SIG-M5 treated with dmso at 0.1 percent for 504 hours (cell line): ENCODE measurements around the gene MCRIP1.
A peak's percentile ranks its signal among the peaks of the same experiment; 100 is the strongest.

ENCODE experiments used
- DNase-seq: peaks from one replicate; lab custom pipeline; 2025; ENCODE audit not compliant: unreplicated experiment; lab: John Stamatoyannopoulos, UW

Gene MCRIP1, protein sequence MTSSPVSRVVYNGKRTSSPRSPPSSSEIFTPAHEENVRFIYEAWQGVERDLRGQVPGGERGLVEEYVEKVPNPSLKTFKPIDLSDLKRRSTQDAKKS

DNA sequence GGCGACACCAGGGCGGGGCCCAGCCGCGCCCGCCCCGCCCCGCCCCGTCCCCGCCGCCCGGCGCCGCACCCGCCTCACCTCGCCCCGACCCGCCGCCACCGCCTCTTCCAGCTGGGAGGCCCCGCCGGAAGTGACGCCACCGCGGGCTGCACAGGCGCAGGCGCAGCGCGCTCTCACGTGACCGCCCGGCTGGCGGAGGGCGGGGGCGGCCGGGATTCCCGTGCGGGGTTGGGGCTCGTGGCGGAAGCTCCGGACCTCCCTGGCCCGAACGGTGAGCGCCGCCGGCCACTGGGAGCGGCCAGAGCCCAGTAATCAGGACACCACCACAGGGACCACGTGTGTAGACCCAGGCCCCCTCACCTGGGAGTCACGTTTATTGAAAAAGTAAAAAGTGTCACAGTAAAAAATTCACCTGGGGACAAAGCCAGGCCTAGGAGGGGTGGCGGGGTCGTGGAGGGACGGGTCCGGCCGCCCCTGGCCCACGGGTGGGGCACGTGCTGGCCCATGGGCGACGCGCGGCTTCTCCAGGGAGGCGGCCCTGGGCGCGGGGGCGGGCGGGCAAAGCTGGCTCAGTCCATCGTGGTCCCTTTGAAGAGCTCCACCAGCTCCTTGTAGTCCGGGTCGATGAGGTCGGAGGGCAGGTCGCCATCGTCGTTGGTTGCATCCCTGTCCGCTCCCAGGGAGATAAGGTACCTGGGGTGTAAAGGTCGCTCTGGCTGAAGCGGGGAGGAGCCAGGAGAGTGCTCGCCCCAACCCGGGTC lies at the start of gene MCRIP1:
Gene MCRIP1, minus strand, starts transcription at position 132 of the 761 bp plus-strand sequence. CDS start 8,785 bp downstream, outside the sequence.
- DNase-seq, result peak; percentile 84

DNA sequence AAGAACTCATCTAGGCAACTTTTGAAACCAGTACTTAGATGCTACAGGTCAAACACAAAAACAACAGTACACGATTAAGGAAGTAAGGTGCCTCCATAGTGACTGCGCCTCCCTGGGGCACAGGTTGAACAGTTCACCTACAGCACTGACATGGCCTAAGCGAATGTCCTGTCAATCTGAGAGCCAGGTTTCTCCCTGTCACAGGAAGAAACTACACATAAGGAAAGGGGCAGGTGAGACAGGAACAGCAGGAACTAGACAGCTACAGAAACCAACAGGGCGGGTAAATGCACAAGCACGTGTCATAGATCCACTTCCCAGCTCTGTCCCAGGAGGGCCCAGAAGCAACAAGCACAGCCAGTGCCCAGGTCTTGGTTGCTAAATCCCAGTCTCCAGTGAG lies 46.0 kb upstream of the MCRIP1 start:
- no peak for DNase-seq

DNA sequence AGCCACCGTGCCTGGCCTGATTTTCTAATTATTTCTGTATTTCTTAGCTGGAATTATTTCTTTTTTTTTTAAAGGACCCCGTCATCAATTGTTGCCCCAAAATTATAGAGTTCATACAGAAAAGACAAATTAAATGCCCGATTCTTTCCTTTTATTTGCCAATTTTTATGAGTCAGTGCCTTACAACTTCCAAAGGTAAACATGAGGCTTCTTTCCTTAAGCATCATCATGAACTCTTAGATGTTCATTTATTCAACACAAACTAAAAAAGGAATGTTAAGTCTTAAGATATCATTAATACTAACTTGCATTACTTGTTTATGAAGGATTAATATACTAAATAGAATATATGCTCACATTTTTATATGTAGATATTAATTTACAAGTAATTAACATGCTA lies 45.2 kb upstream of the MCRIP1 start:
- no peak for DNase-seq

DNA sequence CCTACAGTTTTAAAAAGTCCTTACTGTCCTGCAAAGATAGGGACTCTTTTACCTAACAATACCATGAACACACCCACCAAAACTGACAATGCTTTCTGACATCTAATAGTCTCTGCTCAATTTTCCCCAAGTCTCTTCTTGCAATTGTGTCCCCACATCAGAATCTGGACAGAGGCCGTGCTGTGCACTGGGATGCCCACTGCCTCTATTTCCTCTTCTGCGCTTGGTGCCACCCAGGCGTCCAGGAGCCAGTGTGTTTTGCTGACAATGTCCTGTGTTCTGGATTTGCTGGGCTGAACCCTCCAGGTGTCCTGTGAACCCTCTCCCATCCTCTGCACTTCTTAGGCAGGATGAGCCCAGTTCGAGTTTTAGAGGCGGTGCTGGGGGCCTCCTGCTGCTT lies 44.5 kb upstream of the MCRIP1 start:
- no peak for DNase-seq

DNA sequence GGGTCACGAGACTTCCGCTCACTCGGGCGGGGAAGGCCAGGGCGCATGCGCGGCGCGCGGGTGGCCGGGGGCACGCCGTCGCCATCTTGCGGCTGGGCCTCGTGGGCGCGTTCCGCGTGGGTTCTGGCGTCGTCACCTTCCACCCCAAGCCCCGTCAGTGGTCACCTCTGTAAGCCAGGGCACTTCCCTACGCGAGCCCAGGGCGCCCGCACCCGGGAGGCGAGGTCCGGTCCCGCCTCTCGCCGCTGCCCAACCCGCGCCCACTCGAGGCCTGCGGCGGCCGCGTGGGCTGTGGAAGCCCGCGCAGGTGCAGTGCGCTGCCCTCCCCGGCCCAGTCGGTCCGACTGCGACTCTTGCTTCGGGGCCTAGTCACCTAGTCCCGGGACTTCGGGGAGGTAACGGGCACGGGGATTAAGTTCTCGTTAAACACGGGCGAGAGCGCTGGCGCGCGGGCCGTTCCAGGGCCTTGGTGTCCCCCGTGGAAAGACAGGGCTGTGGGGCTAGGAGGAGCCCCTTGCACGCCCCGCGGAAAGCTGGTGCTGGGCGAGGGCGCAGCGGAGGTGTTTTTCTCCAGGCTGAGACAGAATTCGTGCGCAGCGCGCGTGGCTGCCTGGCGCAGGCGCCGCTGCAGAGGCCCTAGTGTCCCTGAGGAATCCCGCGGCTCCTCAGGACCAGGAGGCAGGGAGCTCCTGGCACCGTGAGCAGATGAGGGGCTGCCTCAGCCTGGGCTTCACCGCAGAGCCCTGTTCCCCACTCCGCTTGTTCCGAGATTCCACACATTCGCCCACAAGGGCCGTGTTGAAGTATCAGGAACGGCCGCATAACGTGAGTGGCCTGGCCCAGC lies 38.5 kb upstream of the MCRIP1 start:
- DNase-seq, result peak; percentile 88

DNA sequence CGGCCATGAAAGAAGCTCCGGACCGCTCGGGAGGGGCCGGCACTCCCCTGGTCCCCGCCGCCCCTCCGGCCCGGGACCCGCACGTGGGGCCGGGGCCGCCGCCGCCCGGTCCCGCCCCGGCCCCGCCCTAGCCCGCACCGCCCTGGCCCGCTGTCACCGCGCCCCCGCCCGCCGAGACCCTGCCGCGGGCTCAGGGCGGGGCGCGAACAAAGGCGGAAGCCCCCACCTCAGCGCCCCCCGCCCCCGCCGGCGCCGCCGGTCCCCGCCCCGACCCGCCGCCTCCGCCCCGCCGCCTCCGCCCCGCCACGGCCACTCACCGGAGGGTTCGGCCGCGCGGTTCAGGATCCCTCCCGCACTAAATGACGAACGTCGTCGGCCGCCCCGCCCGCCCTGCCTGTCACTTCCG lies 37.9 kb upstream of the MCRIP1 start, which contains the start of gene ARHGDIA:
Gene ARHGDIA, minus strand, starts transcription at position 357 of the 406 bp plus-strand sequence. CDS start 1,407 bp downstream, outside the sequence.
- no peak for DNase-seq

DNA sequence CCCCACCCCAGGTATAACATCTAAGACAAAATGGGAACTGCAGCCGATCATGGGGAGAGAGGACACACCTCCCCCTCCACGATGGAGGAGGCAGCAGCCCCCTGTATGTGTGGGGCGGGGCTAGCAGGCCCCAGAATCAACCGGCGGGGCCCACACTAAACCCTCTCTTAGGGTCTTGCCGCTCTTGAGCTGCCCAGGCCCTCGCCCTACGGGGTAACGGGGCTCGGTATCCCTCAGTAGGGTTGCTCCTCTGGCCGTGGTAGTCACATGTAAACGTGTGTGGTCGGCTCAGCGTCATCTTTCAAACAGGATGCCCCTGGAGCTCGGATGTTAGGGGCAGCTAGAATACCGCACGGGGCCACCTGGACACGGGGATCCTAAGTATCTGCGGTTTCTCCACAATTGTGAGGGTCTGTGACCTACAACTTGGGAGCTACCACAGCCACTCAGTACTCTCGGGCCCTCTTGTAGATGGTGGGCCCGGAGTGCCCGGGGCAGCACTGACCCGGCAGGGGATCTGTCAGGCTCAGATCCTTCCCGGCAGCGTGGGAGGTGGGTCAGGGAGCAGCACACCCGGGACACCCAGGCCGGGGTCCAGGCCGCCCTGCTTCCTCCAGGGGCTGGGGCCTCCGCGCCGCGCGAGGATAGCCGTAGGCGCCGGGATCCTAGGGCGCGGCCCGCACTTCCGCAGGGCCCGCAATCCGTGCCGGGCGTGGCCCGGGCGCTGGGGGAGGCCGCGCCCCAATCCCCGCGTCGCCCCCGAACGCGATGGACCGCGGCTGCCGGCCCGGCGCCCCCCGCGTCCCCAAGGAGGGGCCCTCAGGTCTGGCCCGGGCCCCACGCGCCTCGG lies 37.3 kb upstream of the MCRIP1 start:
- DNase-seq, result peak; percentile 51

DNA sequence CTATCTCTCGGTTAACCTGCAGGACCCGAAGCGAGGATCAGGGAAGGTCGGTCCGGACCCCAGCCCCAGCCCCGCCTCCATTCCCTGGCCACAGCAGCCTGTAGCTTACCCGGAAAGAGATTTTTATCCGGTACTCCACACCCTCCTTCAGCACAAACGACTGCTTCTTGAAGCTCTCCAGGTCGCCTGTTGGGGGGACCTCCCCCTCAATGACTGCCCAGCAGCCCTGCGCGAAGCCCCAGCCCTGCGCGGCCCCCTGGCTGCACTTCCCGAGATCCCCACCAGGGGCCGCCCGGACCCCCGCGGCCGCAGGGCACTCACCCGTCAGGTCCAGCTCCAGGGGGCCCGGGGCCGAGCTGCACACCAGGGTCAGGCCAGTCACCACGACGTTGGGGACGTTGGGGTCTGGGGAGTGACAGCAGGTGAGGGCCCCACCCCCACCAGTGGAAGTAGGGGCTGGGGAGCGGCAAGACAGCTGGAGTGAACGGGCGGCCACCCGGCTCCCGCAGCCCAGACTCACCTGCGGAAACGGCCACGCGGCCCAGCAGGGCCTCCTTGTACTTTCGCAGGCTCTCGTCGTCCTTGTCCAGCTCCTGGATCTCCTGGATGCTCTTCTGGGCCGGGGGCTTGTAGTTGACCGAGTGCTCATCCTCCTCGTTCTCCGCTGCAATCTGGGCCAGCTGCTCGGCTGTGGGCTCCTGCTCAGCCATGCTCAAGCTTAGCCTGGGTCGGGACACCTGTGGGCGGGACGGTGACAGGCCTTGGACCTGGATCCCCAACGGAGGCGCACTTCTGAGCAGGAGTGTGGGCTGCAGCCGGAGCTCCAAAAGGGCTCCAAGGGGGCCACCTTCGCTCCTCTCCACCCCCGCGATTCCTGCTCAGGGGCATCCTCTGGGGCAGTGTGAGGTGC lies 36.4 kb upstream of the MCRIP1 start:
- no peak for DNase-seq

DNA sequence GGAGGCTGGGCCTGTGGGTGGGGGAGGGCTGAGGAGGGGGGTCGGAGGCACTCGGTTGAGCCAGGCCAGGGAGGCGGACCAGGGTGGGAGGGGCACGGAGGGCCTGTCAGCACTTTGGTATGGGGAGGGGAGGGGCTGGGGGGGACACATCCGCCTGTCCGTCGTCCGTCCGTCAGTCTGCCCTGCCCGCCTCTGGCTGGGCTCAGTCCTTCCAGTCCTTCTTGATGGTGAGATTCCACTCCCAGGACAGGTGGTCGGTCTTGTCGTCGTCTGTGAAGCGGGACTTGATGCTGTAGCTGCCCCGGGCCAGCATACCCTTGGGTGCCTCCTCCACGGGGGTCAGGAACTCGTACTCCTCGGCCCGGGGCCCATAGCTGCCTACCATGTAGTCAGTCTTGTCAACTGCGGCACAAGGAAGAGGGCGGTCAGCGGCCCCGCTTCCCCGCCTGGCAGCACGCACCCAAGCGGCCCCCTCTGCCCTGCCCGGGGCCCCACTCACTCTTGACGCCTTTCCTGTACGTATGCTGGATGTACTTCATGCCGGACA lies 35.7 kb upstream of the MCRIP1 start:
- DNase-seq, result no peak

DNA sequence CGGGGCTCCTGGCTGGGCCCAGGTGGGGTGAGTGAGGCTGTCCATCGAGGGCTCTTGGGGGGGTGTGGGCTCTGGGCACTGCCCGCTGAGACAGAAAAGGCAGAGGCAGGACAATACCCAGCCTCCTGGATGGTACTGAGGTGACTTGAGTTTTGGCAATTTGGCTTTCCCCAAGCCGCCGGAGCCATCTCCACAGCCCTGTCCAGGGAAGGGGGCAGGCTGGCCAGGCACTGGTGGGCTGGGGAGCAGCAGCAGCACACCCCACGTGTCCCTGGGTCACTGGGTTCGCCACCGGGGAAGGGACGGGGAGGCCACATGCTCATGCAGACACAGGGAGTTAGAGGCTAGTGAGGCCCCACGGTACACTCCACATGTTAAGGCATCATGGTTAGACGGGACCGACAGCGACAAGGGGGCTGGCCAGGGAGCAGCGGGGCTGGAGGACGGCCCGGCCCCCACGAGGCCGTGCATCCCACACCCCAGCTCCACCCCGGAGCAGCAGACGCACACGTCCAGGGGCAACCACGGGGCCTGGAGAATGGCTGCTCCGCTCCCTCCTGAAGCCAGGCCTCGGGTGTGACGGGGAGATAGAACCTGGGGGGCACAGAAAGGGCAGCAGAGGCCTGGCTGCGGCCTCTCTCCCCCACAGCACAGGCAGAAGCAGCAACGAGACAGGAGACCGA lies 35.0 kb upstream of the MCRIP1 start:
- DNase-seq, result no peak

DNA sequence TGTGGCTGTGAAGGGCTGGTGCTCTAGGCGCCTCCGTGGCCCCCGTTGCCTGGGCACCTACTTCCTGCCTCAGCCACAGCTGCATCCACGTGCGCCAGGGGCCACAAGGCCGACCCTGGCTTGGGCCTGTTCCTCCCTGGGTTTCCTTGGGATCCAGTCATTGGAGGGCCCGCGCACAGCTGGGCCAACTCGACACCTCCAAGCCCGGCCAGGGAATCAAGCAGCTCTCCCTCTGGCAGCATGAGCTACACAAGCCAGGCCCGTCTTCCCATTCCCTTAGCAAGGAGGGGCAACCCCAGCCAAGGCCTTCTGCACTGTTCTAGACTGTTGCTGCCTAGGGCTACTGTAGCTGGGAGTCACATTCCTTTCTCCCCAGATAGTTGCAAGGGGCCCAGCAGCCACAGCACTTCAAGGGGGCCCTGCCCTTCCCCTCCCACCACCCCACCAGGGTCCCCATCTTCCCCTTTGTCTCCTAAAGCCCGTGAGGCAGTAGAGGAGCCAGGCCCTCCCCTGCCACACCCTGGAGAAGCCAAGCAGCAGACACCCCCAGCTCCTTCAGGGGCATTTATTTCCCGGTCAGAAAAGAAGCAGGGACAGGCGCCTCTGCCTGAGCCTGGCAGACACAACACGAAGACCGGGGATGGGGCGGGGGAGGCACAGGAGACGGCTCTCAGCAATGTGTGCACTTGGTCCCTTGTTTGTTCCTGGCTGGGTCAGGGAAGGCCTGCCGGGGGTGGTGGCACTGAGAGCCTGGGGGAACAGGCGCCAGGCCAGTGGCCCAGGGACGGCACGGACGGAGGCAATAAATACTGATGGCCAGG lies 34.3 kb upstream of the MCRIP1 start:
- DNase-seq, result peak; percentile 72

DNA sequence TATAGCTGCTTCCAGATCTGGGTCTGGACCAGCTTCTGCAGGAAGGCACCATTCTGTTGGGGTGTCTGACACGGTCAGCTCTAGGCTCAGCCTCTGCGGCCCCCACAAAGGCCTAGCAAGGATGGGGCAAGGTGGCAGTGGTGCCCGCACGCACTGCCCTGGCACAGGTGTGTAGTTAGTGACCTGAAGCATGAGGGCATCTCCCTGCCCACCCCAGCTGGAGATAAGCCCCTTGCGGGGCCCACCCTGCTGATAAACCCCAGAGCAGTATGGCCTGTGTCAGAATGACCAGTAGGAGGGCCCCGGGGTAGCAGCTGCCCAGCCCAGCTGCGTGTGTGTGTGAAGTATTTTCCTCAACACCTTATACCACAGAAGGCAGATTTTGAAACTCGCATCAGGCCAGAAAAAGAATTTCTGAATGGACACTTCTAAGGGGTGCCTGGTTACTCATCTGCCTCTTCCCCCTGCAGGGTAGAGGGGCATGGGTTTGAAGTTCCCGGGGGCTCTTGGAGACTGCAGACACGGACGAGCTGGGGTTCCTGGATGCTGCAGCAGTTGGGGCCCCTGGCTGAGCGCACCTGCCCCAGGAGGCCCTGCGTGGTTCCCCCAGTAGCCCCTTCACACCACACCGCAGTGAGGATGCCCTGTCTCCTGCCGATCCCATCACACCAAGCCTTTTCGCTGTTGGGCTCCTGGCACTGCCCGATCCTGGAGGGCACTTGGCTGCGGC lies 33.5 kb upstream of the MCRIP1 start:
- no peak for DNase-seq

DNA sequence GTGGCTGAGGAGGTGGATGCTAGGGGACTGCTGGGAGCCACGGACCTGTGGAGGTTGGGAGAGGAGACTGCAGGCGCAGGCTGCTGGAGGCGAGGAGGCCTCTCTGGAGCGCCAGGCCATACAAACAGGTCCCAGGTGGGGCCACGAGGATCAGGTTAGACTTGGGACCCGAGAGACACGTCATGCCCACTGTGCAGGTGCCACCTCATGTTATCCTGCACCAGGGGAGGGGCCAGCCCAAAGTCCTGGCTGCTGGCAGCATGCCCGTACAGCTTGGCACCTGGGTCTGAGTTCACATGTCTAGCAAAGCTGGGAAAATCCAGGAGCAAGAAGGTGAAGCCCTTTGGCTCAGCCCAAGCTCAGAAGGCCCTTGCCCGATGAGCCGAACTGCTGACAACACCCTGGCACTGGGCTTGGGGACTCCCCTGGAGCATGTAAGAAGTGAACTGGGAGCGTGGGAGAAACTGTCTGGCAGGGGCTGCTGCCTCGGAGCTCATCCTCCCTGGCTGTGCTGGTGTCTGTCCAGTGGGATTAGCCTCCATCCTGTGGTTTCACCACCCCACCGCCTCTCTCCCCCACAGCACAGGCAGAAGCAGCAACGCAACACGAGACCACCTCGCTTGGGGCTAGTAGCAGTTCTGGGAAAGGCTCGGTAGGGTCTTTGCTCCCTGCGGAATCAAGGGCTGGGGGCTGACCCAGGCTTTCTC lies 32.8 kb upstream of the MCRIP1 start:
- DNase-seq, result no peak

DNA sequence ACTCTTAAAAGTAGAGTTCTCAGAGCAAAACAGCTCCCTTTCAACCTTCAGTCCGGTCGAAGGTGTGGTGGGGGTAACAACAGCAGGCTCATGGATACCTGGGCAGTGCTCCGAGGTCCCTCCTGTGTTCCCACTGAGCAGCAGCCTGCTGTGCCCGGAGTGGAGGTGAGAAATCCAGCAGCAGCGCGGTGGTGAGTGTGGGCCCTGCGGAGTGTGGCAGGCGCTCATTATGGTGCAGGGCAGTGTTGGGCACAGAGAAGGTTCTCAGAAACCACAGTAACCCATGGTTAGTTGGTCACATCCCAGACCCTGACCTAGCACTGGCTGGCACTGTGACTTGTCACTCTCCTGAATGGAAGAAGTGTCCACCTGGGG lies 32.3 kb upstream of the MCRIP1 start:
- no peak for DNase-seq

DNA sequence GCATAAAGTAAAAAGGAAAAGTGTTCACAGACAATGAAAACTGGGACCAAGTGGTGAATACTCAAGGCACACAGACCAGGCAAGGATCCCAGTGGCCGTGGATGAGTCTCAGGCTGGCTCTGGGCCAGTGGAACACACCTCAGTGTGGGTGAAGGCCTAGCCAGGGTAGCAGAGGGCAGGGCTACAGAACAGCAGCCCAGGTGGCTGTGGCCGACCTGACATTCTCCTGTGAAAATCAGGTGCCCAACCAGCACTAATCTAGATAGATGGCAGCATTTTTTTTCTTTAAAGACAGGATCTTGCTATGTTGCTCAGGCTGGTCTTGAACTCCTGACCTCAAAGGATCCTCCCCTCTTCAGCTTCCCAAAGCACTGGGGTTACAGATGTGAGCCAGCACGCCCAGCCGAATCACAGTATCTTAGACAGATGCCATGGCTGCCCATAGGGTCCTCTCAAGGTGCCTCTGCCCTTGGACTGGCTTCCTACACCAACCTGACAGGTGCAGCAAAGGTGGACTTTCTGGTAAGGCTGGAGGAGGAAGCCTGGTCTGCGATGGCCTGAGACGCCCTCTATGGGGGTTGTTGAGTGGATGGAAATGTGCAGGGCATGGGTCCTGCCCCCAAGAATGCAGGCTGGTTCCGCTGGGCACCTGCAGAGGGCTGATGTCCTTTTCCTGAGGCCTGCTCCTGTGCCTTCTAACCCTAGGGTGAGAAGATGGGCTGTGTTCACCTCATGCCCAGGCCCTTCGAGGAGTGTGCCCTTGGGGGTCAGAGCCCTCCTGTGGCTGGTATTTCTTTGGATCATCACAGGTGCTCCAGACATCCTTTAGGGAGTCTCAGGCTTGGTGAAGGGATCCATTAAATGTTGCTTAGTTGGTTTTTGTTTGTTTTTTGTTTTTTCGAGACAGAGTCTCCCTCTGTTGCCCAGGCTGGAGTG lies 31.0 kb upstream of the MCRIP1 start:
- DNase-seq, result no peak

DNA sequence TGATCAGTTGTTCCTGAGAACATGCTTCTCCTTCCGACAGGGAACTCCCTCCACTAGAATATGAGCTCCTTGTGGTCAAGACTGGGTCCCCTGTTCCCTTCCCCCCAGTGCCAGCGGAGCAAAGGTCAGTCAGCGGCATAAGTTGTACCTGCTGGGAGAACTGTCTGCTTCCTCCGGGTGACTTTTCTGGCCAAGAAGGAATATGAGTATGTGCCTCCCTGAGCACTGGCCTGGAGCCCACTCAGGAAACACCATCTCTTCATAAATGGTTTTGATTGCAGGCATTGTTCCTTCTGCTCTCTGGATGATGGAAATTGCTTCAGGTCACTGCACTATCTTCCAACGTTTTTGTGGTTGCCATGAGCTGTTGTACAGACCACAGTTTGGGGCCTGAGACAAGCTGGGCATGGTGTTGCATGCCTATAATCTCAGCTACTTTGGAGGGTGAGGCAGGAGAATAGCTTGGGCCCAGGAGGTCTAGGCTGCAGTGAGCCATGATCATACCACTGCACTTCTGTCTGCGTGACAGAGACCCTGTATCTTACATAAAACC lies 30.1 kb upstream of the MCRIP1 start:
- no peak for DNase-seq
